Cortex of kidney (tissue), 1 donor: Measurements from ENCODE around the gene TICAM2.

ENCODE experiments used
- DNase-seq: peaks from one replicate; lab custom pipeline; 2025; lab: John Stamatoyannopoulos, UW

Gene TICAM2

GRCh38 chr5:115568668-115569067 lies 33.6 kb downstream of the TICAM2 start:
- no peak for DNase-seq

DNA sequence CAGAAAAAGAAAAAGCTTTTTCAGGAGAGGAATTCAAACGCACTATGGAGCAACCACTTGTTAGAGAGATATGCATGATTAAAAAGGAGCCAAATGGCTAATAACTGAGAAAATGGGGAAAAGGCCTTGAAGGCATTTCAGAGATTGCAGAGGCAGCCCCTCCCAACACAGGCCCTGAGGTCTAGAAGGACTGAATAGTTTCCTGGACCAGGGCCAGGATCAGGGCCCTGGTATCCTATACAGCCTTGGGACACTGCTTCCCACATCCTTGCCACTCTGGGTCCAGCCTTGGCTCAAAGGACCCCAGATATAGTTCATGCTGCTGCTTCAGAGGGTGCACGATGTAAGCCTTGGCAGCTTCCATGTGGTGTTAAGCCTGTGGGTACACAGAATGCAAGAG lies 37.0 kb downstream of the TICAM2 start:
- no peak for DNase-seq

DNA sequence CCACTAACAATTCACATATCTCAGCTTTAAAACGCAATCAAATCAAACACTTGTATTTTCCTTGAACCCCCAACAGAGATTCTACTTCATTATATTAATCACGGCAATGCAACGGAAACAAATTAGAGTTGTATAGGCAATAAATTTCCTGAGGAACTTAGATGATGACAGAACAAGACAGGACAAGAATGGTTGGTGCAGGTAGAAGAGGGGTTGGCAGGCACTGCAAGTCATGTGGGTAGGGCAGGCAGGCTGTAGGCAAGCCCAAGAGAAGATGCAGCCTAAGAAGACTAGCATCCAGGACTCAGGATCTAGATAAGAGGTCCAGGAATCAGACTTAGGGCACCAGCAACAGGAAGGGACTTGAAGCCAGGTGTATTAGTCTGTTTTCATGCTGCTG lies 41.1 kb downstream of the TICAM2 start:
- DNase-seq = no peak

DNA sequence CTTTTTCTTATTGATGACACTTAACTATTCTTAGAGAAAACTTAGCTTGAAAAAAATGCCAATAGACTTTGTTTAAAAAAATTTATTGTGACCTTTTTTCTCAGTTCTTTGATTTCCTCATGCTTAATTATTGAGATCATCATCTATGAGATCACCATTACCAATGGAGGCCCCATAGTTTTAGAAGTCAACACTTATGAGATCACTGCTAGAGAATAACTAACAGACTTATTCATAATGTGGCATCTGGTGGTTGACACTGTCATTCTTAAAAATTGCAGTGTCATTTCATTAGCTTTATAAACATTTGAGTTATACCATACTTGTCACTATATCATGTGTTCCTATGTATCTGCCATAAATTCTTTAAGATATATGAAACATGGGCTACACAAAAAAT lies 42.8 kb downstream of the TICAM2 start:
- DNase-seq = no peak

GRCh38 chr5:115558388-115558956 lies 43.8 kb downstream of the TICAM2 start:
- DNase-seq = no peak

DNA sequence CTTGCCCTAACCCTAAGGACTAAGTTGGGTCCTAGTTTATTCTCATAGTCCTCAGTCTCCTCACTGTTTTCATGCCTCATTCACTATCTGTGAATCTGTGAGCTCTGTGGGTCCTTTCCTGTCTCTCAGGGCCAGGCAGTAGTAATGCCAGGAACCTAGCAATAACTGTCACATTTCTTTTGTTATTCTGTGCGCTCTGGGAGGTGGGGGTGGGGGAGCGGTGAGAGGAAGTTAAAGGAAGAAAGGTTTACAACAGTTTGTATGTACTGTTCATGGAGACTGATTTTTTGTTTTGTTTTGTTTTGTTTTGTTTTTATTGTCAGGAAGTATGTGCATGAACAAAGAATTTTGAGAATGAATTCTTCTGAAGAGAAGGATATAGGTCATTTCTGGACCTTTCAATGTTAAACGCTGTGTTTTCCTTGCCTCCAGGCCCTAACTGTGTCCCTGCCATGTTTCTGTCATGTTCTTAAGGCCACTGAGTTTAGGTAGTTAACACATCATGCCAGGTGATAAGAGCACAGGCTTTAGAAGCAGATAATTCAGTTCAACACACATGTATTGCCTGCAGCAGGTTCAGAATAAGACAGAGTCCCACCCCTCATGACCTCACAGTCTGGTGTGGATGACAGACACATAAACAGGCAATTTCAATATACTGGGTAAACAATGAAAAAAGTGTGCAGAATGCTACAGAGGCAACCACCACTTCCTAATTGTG lies 44.5 kb downstream of the TICAM2 start:
- DNase-seq = no peak

DNA sequence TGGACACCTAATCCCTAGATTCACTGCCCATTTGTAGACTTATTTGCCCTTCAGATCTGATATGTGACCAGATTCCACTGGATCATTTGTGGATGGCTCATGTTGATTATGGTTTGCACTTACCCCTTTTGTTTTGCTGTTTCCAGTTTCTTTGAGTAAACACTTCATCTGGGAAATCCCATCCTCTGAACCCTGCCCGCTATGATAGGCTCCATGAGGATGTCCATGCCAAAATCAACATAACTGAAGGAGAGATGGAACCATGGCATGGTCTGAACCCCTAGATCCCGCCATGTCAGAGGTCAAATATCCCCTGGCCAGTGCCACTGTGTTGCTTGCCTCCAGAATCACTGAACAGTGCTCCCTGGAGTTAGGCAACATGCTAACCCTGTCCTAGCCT lies 46.0 kb downstream of the TICAM2 start:
- DNase-seq = no peak

DNA sequence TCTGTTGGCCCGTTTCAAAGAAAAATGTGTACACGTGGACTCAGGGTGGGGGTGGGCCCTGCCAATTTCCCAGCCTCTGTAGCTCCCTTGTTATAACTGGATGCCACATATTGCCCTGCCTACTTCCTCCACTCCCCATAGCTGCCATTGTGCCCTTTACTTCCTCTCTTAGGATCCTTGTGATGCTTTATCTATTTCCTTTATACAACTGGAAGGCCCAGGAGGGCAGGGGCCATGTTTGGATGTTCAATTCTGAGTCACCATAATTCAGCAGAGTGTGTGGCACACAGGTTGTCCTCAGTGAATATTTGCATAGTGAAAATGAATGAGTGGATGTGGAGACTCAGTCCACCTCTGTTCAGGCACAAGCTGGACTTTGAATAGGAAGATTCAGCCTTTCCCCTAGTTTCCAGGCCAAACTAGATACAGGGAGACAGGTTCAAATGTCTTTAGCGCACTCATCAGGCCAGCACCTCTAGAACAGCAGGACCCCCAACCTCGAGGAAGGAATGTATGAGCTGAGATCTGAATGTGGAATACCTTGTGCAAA lies 47.1 kb downstream of the TICAM2 start:
- DNase-seq = no peak

- DNase-seq = no peak
These were observed 49.2 kb downstream of the TICAM2 start for GRCh38 chr5:115553082-115553481.

DNA sequence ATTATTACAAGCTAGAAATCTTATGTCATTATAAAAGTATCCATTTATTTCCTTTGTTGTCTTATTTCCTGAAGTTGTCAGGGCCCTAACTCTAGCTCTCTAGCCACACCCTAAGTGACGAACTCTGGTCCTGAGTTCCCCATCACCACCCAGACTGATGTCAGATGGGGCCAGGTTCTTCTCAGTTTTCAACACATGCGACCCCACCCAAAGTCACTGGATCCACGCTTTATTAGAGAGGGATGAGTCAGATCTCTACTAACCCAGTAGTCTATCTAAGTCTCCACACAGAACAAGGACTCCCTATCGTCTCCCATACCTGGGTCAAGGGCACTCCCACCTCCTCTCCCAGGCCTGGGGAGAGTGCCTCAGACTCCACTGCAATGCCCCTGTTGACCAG lies 50.9 kb downstream of the TICAM2 start:
- DNase-seq = no peak

DNA sequence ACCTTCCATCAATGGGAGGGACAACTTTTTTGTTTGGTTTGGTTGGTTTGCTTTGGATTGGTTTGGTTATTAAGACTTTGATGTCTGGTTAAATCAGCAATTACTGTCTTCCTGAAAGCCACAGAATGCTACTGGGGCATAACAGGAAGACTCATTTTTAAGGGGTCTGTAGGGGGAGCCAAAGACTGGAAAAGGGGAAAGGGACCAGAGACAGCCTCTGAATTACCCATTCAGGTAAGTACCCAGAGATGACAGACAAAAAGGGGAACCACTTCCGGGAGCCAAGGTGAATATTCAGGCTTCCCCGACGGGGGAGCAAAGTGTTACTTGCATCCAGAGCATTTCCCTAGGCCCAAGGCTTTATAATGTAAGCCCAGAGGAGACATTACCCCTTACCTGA lies 53.1 kb downstream of the TICAM2 start:
- no peak for DNase-seq

DNA sequence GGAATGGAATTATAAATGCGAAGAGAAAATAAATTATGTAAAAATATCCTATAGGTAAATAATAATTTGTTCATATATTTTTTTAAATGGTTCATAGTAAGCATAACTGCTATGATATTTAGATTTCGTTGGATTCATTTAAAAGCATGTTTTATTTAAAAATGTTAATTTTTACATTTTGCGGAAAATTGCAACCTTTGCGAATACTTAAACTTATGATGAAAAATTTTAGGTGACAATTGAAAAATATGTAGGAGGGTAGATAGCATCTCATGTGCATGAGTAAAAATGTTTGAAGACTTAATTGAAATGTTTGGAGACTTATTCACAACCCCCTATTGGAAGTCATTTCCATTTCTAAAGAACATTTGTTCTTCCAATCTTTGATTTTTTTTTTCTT lies 53.6 kb downstream of the TICAM2 start:
- DNase-seq = no peak

DNA sequence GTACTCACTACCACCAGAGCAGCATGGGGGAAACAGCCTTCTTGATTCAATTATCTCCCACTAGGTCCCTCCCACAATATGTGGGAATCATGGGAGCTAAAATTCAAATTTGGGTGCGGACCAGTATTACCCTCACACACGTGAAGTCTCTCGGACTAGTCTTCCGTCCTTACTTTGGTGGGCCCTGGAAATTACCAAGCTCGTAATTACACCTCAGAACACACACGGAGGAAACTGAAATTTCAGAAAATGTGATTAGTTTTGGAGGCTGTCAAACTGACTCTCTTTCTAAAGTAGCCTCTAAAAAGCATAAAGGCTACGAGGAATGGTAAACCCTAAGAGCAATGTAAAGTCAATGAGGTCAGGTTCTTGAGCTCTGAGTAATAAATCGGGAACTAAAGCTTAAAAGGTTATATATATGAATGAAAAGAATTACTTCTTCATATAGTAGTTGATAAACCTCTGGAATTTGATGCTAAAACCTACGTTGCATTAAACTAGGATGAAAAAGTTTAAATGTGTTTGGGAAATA lies 56.9 kb downstream of the TICAM2 start:
- DNase-seq = no peak

DNA sequence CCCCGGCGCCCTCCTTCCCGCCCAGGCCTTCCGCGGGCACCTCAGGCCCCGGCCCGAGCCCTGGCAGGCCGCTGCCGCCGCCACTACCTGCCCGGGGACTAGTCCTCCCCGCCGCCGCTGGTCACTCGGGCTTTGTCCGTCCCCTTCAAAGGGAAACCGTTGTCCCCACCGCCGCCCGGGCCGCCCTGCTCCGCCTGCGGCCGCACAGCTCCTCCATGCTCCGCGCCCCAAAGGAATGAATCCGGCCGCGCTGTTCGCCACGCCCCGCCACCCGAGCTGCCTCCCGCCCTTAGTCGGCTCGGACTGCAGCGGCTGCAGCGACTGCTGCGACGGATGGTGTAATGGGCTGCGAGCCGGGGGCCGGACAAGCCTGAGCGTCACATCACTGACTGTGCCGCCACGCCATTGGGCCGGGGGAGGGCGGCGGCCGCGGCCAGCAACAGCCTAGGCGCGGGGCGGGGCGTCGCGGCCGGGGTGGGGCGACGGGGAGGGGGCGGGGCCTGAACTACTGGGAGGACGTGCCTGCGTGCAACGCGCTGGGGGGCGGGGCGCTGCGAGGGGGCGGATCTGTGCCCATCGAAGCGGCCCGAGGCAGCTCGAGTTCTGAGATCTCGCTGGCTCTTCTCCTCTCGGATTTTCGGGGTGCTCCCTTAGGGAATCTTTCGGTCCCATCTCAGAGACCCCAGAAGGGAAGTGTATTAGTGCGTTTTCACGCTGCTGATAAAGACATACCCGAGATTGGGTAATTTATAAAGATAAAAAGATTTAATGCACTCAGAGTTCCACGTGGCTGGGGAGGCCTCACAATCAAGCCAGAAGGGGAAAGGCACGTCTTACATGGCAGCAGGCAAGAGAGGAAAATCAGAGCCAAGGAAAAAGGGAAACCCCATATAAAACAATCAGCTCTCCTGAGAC lies 57.6 kb downstream of the TICAM2 start, which contains the start of gene FEM1C:
Gene FEM1C (minus strand): TSS at position 340 of the 915 bp plus-strand sequence. CDS start 1,282 bp downstream, outside the sequence.
- DNase-seq = peak; percentile 59

- no peak for DNase-seq
These were observed 58.2 kb downstream of the TICAM2 start for GRCh38 chr5:115544043-115544435.

- DNase-seq = no peak
These were observed 58.8 kb downstream of the TICAM2 start for GRCh38 chr5:115543365-115544042.

DNA sequence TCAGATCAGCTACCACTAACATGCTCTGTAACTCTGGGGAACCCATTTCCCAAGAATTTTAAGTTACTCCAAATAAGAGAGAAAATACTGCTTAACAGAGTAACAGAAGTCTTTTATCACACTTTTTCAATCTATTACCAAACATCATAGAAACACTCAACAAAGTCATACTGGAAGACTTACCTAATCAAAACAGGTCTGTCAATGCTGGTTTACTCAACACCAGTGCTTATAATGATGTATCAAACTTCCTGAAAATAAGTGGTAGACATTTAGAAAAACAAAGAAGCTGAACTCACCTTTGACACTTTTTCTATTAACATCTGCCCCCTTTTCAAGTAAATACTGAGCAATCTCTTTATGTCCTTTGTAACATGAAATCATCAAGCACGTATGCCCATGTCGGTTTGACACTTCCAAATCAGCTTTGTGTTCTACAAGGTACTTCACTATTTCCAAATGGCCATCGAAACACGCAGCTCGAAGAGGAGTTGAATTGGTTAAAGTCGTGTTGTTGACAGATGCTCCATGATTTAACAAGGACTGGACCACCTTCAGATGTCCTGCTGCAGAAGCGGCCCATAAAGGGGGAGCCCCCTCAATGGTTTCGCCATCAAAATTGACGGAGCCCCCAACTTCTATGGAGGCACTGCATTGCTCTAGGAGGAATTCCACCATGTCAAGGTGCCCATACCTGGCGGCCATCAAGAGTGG lies 59.5 kb downstream of the TICAM2 start:
- no peak for DNase-seq

DNA sequence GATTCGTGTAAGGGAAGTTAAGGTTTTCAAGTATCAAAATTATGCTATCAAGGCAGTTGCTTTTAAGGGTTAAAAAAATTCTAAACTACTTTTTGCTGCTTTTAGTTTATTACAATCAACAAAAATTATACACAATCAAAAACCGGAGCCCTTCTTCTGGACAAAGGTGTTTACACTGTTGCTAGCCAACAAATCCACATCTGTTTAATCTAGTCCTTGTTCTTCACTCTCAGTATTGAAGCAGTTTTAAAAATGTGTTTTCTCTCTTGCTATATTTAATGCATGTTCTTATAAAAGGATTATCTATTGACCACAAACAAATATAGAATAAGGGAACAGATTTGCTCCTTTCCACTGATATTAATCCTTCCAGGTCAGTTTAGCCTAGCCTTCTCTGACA lies 60.2 kb downstream of the TICAM2 start:
- no peak for DNase-seq

DNA sequence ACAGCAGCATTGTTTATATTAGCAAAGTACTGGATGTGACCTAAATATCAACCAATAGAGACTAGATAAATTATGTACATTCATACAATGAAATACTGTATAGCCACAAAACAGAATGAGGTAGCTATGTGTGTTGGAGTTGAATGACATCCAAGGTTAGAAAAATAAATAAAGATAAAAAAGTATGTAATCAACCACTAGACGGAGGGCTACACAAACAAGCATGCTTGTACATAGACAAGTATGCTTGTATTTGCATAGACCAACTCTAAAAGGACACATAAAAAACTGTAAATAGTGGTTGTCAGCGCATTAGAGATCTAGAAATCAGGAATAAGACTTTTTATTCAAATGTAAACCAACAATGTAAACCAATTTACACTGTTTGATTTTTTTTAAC lies 60.7 kb downstream of the TICAM2 start:
- DNase-seq = no peak

DNA sequence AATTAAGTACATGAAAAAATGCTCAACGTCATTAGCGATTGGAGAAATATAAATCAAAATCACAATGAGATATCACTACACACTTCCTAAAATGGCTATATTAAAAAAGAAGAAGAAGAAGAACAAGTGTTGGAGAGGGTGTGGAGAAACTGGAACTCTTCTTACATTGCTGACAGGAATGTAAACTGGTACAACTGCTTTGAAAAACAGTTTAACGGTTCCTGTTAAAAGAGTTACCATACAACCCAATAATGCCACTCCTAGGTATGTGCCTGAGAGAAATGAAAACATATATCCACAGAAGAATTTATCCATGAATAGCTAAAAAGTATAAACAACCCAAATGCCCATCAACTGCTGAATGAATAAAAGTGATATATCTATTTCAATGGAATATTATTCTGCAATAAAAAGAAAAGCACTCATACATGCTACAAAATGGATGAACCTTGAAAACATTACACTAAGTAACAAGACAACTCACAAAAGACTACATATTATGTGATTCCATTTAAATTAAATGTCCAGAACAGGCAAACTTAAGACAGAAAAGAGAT lies 66.7 kb downstream of the TICAM2 start:
- no peak for DNase-seq

DNA sequence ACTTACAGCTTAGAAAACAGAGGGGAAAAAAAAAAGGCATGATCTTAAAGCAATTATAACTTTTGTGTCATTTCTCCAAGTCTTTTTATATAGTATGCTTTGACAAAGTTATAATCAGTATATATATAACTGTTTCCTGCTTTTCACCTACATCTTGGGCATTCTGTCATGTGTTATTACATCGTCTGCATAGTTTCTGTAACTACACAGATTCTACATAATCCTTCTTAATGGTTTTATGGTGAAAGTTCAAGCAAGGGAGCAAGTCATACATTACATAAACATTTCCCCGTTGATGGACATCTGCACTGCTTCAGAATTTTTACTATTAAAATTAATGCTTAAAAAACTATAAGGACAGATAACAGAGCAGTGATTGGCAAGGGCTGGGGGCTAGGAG lies 69.8 kb downstream of the TICAM2 start:
- no peak for DNase-seq
